WERI-Rb-1 (cell line): ENCODE data around the gene LRRC30.

Experiments used
- DNase-seq: peaks from one replicate; pipeline ENCODE4 v3.0.0-alpha.2; 2020
- H3K27ac ChIP-seq: fragments of 250-450 bp; sonication (Bioruptor Pico); 2 replicates; pipeline ENCODE4 v1.5.1; 2020; ENCODE audit warnings: mild to moderate bottlenecking, moderate library complexity
- H3K27me3 ChIP-seq: fragments of 250-450 bp; sonication (Bioruptor Pico); 2 replicates; pipeline ENCODE4 v1.5.1; 2021; ENCODE audit warnings: mild to moderate bottlenecking, low read depth, moderate library complexity; ENCODE audit not compliant: insufficient read depth, severe bottlenecking
- H3K36me3 ChIP-seq: fragments of 250-450 bp; sonication (Bioruptor Pico); 2 replicates; pipeline ENCODE4 v1.5.1; 2020; ENCODE audit warnings: mild to moderate bottlenecking, moderate library complexity
- H3K4me3 ChIP-seq: 2 replicates; pipeline ENCODE4 v1.5.1; 2011; ENCODE audit warnings: low read depth, mild to moderate bottlenecking, control low read depth, low read length
- H3K9me3 ChIP-seq: fragments of 250-450 bp; sonication (Bioruptor Pico); 2 replicates; pipeline ENCODE4 v1.5.1; 2021; ENCODE audit warnings: mild to moderate bottlenecking, moderate library complexity; ENCODE audit not compliant: severe bottlenecking
- TF ChIP-seq, protein P1 (sequence below): IDR thresholded peaks from 2 replicates; pipeline ENCODE4 v1.5.1; 2011; ENCODE audit warnings: low read depth, mild to moderate bottlenecking, control low read depth, inconsistent platforms, low read length

The LRRC30 gene

DNA sequence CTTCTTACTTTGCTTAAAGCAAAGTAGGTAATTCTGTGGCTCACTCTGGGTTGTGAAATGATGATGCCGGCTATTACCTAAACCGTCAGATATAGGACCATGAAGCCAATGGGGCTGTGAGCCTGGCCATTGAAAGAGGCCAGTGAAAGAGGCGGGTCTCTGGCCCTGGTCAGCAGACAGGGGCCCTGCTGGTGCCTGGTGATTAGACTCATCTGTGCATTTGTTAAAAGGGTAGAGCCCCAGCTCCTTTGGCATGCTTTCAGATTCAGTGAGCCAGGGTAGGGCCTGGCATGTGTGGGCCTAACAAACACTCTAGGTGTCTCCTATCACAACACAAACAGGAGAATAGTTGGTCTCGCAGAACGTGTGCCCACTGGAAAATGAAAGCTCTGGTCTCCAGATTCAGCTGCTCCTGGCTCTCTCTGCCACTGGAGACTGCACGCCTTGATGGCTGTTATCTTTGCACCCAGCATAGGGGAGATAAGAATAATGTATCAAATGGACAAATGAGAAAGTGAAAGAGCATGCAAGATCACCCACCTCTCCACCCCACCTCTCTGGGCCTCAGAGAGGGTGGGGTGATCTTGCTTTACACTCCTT, 6.9 kb downstream of the LRRC30 start:
- H3K27ac ChIP-seq, result no peak overlapping the region
- TF ChIP-seq, protein P1, sequence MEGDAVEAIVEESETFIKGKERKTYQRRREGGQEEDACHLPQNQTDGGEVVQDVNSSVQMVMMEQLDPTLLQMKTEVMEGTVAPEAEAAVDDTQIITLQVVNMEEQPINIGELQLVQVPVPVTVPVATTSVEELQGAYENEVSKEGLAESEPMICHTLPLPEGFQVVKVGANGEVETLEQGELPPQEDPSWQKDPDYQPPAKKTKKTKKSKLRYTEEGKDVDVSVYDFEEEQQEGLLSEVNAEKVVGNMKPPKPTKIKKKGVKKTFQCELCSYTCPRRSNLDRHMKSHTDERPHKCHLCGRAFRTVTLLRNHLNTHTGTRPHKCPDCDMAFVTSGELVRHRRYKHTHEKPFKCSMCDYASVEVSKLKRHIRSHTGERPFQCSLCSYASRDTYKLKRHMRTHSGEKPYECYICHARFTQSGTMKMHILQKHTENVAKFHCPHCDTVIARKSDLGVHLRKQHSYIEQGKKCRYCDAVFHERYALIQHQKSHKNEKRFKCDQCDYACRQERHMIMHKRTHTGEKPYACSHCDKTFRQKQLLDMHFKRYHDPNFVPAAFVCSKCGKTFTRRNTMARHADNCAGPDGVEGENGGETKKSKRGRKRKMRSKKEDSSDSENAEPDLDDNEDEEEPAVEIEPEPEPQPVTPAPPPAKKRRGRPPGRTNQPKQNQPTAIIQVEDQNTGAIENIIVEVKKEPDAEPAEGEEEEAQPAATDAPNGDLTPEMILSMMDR, result no peak

DNA sequence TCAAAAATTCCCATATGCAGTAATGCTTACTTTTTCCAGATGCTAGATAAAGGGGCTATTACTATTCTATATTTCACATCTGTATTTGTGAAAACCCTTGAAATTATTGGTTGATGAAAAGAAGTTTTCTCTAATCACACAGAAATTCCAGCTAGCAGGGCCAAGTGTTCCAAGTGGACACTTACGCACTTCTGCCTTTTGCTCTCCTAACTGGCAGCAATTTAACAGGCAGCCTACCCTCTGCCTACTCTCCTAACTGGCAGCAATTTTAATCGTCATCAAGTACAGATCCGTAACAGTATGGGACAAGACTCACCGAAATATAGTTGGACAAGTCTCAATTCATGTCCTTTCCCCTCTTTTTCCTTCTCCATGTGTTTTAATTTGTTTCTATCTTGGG, 12.0 kb downstream of the LRRC30 start:
- no peaks in the 10 kb centered on the region for H3K36me3 ChIP-seq
- H3K4me3 ChIP-seq, result no peak overlapping the region
- H3K9me3 ChIP-seq, result no peaks in the 10 kb centered on the region
- no peaks in the 10 kb centered on the region for H3K27me3 ChIP-seq
- TF ChIP-seq, protein P1, result no peak
- DNase-seq, result no peak
- no peak overlapping the region for H3K27ac ChIP-seq

More for the DNA sequence above, 6.9 kb downstream of the LRRC30 start:
- no peak for DNase-seq
- Histone ChIP-seq H3K4me3 (no peak overlapping the region), H3K36me3 (no peaks in the 10 kb centered on the region), H3K27me3 (no peaks in the 10 kb centered on the region), H3K9me3 (peaks cover 2% of the 10 kb centered on the region)

DNA sequence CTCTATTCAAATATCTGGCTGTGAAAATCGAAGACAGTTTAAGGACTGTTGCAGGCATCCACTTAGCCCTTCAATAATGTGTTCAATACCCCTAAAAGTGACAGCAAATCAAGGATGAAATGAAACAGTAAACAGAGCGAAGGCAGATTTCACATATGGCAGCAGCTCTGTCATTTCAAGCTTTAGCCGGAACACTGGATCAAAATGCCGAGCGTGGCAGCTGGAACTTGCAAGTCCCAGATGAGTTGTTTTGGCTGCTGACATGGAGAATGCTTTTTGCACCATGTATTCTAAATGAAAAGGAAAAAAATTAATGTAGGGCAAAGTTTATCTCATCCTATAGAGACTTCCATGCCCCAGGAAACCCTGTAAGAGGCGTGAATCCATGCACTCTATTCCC, 18.0 kb downstream of the LRRC30 start:
- DNase-seq, result no peak
- no peaks in the 10 kb centered on the region for H3K9me3 ChIP-seq
- H3K4me3 ChIP-seq, result no peak overlapping the region
- H3K27me3 ChIP-seq, result no peaks in the 10 kb centered on the region
- TF ChIP-seq, protein P1, result no peak
- no peaks in the 10 kb centered on the region for H3K36me3 ChIP-seq
- H3K27ac ChIP-seq, result no peak overlapping the region

DNA sequence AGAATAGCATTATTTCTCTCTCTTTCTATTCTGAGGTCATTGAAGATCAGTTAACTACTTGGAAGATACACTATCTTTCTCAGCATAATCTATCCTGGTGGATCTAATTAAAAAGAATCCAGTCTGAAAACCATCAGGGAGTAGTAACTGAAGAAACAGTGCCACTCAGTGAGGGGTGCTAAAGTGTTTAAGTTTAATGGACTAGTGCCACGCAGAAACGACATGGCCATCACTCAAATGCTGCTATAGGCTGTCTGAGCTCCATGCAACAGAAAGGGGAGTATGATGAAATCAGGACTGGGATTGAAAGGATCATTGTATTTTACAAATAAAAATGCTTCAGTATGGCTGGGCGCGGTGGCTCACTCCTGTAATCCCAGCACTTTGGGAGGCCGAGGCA, 23.3 kb downstream of the LRRC30 start:
- Histone ChIP-seq H3K9me3 (no peaks in the 10 kb centered on the region), H3K4me3 (no peak overlapping the region), H3K36me3 (no peaks in the 10 kb centered on the region), H3K27ac (no peak overlapping the region), H3K27me3 (no peaks in the 10 kb centered on the region)
- TF ChIP-seq, protein P1, result no peak
- DNase-seq, result no peak

DNA sequence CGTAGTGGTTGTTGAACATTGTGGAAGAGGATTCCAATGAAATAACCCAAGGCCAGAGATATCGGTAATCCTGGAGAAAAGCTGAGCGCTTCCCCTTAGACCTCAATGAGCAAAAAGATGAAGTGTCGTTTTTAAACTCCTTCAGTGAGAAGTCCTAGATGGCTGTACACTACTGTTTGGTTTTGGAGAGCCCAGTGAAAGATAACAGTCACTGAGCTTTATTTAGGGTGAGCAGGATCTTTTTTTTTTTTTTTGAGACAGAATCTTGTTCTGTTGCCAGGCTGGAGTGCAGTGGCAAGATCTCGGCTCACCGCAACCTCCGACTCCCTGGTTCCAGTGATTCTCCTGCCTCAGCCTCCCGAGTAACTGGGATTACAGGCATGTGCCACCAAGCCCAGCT, 24.2 kb downstream of the LRRC30 start:
- Histone ChIP-seq H3K36me3 (no peaks in the 10 kb centered on the region), H3K4me3 (no peak overlapping the region), H3K9me3 (no peaks in the 10 kb centered on the region), H3K27me3 (no peaks in the 10 kb centered on the region), H3K27ac (no peak overlapping the region)
- no peak for DNase-seq
- TF ChIP-seq, protein P1, result no peak

DNA sequence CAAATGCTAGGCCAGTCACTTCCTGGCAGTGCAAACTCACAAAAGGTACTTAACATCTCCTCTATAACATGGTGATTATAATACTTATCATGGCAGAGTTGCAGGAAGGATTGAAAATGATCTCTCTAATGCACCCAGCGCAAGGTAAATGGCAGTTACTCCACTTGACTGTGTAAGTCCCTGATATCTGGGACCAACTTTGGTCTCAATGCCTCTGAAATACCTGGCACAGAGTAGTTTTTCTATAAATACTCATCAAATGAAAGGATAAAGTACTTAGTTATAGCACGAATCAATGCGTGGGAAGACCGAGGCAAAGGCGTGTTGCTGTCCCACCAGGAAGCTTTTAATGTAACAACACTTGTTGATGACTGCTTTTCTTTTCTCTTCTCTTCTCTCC, 24.8 kb downstream of the LRRC30 start:
- Histone ChIP-seq H3K4me3 (no peak overlapping the region), H3K27ac (no peak overlapping the region), H3K27me3 (no peaks in the 10 kb centered on the region), H3K36me3 (no peaks in the 10 kb centered on the region), H3K9me3 (no peaks in the 10 kb centered on the region)
- DNase-seq, result no peak
- TF ChIP-seq, protein P1, result no peak
